BLaER1 (cell line): ENCODE data around the gene SDK1.

ENCODE experiments used
- H3K27ac ChIP-seq: shearing (Covaris generic); formaldehyde crosslinking; 2 replicates; pipeline ENCODE4 v1.8.1; 2022
- H3K27me3 ChIP-seq: shearing (Covaris generic); formaldehyde crosslinking; 2 replicates; pipeline ENCODE4 v1.8.1; 2022
- H3K36me3 ChIP-seq: shearing (Covaris generic); formaldehyde crosslinking; 2 replicates; pipeline ENCODE4 v1.8.1; 2022
- H3K4me1 ChIP-seq: shearing (Covaris generic); formaldehyde crosslinking; 2 replicates; pipeline ENCODE4 v1.8.1; 2022
- H3K4me2 ChIP-seq: shearing (Covaris generic); formaldehyde crosslinking; 2 replicates; pipeline ENCODE4 v1.8.1; 2022
- H3K4me3 ChIP-seq: shearing (Covaris generic); formaldehyde crosslinking; 2 replicates; pipeline ENCODE4 v1.8.1; 2022
- H3K9ac ChIP-seq: shearing (Covaris generic); formaldehyde crosslinking; 2 replicates; pipeline ENCODE4 v1.8.1; 2022
- H3K9me3 ChIP-seq: shearing (Covaris generic); formaldehyde crosslinking; 2 replicates; pipeline ENCODE4 v1.8.1; 2022
- H4K20me1 ChIP-seq: shearing (Covaris generic); formaldehyde crosslinking; 2 replicates; pipeline ENCODE4 v1.8.1; 2022
- Cebpa-rat ChIP-seq: shearing (Covaris generic); IDR thresholded peaks from 2 replicates; pipeline ENCODE4 v1.8.1; 2022

SDK1 gene

DNA sequence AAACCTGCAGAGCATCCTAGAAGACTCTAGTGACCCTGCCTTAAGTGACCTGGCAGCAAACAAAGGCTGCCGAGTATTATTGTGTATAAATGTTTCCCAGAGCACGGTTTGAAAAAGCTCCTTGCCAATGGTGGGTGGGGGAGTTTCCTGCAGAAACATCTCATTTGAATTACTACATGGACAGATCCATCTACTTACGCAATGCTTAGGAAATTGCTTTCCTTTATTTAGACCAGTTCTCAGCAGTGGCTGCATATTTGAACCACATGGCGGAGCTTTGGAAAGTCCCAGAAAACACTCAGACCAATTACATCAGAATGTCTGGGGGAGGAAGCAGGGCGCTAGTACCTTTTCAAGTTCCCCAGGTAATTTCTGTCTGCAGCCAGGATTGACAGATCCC lies 560.9 kb downstream of the SDK1 start:
- no peaks in the 10 kb centered on the region for H3K4me1 ChIP-seq
- 0 out of 2 replicates have a peak, but pooled peaks have one; percentile 11 for TF ChIP-seq Cebpa-rat
- H3K36me3 ChIP-seq, result no peaks in the 10 kb centered on the region
- H4K20me1 ChIP-seq, result no peaks in the 10 kb centered on the region
- no peak overlapping the region for H3K9ac ChIP-seq
- no peaks in the 10 kb centered on the region for H3K27me3 ChIP-seq
- H3K4me2 ChIP-seq, result no peak overlapping the region
- H3K4me3 ChIP-seq, result no peak overlapping the region
- peaks cover 6% of the 10 kb centered on the region; the same call in 1 of the 2 replicates for H3K9me3 ChIP-seq
- H3K27ac ChIP-seq, result no peak overlapping the region

- no peak overlapping the region for H3K4me3 ChIP-seq
- no peaks in the 10 kb centered on the region for H3K36me3 ChIP-seq
- no peaks in the 10 kb centered on the region for H4K20me1 ChIP-seq
- H3K9me3 ChIP-seq, result peaks cover 11% of the 10 kb centered on the region; the same call in 1 of the 2 replicates
- H3K4me2 ChIP-seq, result no peak overlapping the region
- H3K27me3 ChIP-seq, result no peaks in the 10 kb centered on the region
- no peaks in the 10 kb centered on the region for H3K4me1 ChIP-seq
- no peak for TF ChIP-seq Cebpa-rat
- H3K9ac ChIP-seq, result no peak overlapping the region
- no peak overlapping the region for H3K27ac ChIP-seq
These were observed 561.7 kb downstream of the SDK1 start for GRCh38 chr7:3862774-3863173.

GRCh38 chr7:3866277-3866676 lies 565.2 kb downstream of the SDK1 start:
- H3K9ac ChIP-seq, result no peak overlapping the region
- no peaks in the 10 kb centered on the region for H3K27me3 ChIP-seq
- no peaks in the 10 kb centered on the region for H3K4me1 ChIP-seq
- peaks cover 6% of the 10 kb centered on the region; the same call in 1 of the 2 replicates for H3K9me3 ChIP-seq
- no peaks in the 10 kb centered on the region for H4K20me1 ChIP-seq
- no peak for TF ChIP-seq Cebpa-rat
- H3K4me3 ChIP-seq, result no peak overlapping the region
- H3K27ac ChIP-seq, result no peak overlapping the region
- H3K4me2 ChIP-seq, result no peak overlapping the region
- H3K36me3 ChIP-seq, result no peaks in the 10 kb centered on the region

DNA sequence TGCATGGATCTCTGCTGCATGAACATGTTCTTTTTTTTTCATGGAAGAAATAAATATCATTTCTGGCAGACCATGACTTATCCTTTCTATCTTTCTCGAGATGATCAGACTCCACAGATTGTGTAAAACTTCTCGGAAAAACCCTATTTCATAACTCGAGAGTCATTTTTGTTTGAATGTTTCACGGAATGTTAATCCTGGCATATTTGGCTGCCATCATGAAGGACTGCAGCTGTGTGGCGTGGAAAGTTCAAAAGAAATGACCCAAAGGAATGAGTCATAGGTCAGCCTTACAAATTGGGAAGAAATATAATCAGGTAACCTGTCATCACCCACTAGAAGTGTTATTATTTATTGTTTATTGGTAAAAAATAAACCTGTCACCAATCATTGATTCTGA lies 566.8 kb downstream of the SDK1 start:
- H3K4me2 ChIP-seq, result no peak overlapping the region
- no peak overlapping the region for H3K4me3 ChIP-seq
- no peak overlapping the region for H3K27ac ChIP-seq
- TF ChIP-seq Cebpa-rat, result no peak
- H3K9ac ChIP-seq, result no peak overlapping the region
- H3K27me3 ChIP-seq, result no peaks in the 10 kb centered on the region
- H3K36me3 ChIP-seq, result no peaks in the 10 kb centered on the region
- no peaks in the 10 kb centered on the region for H3K4me1 ChIP-seq
- H4K20me1 ChIP-seq, result no peaks in the 10 kb centered on the region
- H3K9me3 ChIP-seq, result peaks cover 6% of the 10 kb centered on the region; the same call in 1 of the 2 replicates

DNA sequence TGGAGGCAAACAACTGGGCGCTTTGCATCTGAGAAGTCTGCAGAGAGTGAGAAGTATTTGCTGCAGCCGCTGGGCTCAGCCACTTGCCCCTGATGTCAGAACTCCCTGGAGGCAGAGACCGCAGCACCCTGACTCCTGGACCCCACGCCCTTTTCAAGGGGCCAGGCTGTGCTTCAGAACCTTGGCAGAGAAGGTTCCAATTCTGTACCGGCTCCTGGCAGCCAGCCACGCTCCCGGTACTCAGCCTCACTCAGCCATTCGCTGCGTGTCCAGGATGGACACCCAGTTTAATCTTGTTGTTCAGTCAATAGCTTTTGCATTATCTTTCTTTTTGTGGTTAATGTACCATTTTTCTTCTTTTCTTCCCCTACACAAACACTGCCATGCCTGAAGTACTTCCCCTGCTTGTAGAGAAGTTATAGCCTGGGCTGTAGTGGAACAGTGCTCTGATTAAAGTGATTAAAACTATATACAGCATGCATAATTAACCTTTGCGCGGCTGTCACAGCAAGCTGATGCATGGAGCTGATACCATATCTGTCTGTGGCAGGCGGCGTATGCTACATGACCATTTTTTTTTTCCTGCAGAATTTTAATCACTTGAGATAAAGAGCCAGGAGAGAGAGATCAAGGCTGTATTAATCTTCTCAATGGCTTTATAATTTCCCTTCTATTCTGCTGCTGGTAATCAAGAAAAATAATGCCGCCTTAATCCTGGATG lies 578.5 kb downstream of the SDK1 start:
- Histone ChIP-seq H3K4me1 (no peaks in the 10 kb centered on the region), H3K4me3 (no peak overlapping the region), H3K9me3 (no peaks in the 10 kb centered on the region), H3K9ac (no peak overlapping the region), H3K27me3 (no peaks in the 10 kb centered on the region), H3K4me2 (no peak overlapping the region), H4K20me1 (no peaks in the 10 kb centered on the region), H3K27ac (no peak overlapping the region), H3K36me3 (no peaks in the 10 kb centered on the region)
- no peak for TF ChIP-seq Cebpa-rat

DNA sequence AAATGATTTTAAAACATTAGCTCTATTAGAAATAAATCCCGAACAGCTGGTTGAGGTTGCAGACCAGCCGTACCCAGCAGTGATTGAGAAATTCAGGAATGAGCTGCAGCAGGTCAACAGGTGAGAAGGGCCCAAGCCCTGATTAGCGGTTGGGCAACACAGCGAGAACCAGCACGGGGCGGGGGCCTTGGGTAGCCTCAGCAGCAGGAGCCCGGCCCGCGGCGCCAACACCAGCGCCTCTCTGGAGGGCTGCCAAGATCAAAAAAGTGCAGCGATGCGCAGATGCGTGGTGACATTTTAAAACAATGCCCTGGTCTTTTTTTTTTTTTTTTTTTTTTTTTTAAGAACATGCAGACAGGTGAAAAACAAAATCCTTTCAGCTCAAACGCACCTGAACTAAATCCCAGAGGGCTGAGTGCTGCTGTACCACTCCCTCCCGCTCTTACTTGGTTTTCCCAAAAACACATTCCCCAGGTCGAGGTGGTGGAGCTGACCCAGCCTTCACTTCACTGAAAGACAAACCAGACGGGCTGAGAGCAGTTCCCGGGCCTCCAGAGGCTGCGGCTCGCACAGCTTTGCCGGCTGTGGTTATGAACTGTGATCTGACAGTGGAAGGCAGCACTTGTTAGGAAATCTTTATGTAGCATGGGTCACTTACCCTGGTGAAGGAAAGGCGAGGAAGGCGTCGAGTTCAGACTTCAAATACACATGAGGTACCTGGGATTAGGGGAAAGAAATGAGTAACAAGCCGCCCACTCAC lies 579.4 kb downstream of the SDK1 start:
- H3K4me3 ChIP-seq, result no peak overlapping the region
- no peak overlapping the region for H3K27ac ChIP-seq
- no peak overlapping the region for H3K9ac ChIP-seq
- no peak overlapping the region for H3K4me2 ChIP-seq
- H3K4me1 ChIP-seq, result no peaks in the 10 kb centered on the region
- no peaks in the 10 kb centered on the region for H3K27me3 ChIP-seq
- H3K36me3 ChIP-seq, result no peaks in the 10 kb centered on the region
- no peaks in the 10 kb centered on the region for H4K20me1 ChIP-seq
- no peak for TF ChIP-seq Cebpa-rat
- H3K9me3 ChIP-seq, result no peaks in the 10 kb centered on the region

DNA sequence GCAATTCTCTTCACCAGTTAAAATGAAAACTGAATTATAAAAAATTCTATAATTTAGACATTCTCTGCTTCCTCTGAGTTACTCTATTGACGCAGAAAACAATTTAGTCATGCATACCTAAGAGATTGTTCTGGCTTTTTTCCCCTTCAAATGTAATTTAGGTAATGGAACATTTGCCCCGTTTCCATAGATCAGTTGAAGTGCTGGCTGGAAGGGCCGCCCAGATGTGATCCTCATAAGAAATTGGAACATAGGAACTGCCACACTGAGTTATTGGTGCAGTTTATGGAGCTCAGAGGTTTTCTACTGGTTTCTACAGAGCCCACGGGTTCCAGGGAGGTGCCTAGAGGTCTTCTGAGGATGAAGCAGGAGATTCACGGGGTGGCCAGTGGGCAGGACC lies 581.7 kb downstream of the SDK1 start:
- no peaks in the 10 kb centered on the region for H4K20me1 ChIP-seq
- H3K4me2 ChIP-seq, result no peak overlapping the region
- no peaks in the 10 kb centered on the region for H3K9me3 ChIP-seq
- H3K9ac ChIP-seq, result no peak overlapping the region
- TF ChIP-seq Cebpa-rat, result no peak
- no peaks in the 10 kb centered on the region for H3K36me3 ChIP-seq
- no peak overlapping the region for H3K4me3 ChIP-seq
- H3K27ac ChIP-seq, result no peak overlapping the region
- H3K4me1 ChIP-seq, result no peaks in the 10 kb centered on the region
- H3K27me3 ChIP-seq, result no peaks in the 10 kb centered on the region

DNA sequence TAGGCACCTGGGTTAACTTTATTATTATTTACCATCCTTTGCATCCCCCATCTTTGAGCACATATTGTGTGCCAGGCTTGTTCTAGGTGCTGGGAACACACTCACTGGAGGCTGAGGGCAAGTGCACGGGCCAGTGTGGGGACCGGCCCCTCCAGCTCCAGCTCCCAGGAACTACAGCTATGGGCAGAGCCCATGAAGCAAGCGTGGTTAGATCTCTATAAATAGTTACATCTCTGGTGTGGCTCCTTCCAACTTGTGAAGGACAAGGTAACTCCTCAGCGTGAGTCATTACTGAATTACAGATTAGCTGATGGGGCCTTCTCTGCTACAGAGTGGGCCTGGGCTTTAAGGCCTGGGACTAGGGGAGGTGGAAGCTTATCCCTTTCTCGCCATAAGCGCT lies 583.5 kb downstream of the SDK1 start:
- no peak overlapping the region for H3K9ac ChIP-seq
- H3K27me3 ChIP-seq, result no peaks in the 10 kb centered on the region
- no peaks in the 10 kb centered on the region for H4K20me1 ChIP-seq
- no peak overlapping the region for H3K4me2 ChIP-seq
- no peak overlapping the region for H3K4me3 ChIP-seq
- H3K36me3 ChIP-seq, result no peaks in the 10 kb centered on the region
- no peak overlapping the region for H3K27ac ChIP-seq
- no peaks in the 10 kb centered on the region for H3K4me1 ChIP-seq
- no peaks in the 10 kb centered on the region for H3K9me3 ChIP-seq
- TF ChIP-seq Cebpa-rat, result no peak

DNA sequence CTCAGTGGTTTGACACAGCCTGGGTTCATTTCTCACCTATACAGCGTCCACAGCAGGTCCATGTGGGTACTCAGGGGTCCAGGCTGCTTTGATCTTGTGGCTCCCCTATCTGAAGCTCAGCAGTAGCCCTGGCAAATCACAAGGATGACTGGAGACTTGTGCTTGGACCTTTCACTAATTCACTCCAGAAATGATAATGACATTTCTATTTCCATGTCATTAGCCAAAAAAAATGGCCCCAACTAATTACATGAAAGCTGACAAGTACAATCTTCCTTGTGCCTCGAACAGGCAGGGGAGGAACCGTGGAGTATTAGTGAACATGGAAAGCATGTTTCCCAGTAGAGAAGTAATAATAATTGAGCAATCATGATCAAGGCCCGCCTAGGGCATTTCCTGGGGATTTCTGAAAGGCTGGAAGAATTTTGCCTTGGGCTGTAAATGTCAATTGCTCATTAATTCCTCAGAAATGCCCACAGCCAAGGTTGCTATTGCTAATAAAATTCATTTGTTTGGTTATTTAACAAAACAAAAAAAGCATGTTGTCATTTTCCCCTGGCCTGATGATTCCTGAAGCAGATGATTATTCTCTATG lies 586.1 kb downstream of the SDK1 start:
- no peak overlapping the region for H3K27ac ChIP-seq
- no peaks in the 10 kb centered on the region for H3K4me1 ChIP-seq
- H3K9ac ChIP-seq, result no peak overlapping the region
- no peaks in the 10 kb centered on the region for H3K36me3 ChIP-seq
- H3K27me3 ChIP-seq, result no peaks in the 10 kb centered on the region
- no peak overlapping the region for H3K4me3 ChIP-seq
- H3K9me3 ChIP-seq, result no peaks in the 10 kb centered on the region; the same call in 1 of the 2 replicates
- H3K4me2 ChIP-seq, result no peak overlapping the region
- H4K20me1 ChIP-seq, result no peaks in the 10 kb centered on the region
- TF ChIP-seq Cebpa-rat, result no peak

DNA sequence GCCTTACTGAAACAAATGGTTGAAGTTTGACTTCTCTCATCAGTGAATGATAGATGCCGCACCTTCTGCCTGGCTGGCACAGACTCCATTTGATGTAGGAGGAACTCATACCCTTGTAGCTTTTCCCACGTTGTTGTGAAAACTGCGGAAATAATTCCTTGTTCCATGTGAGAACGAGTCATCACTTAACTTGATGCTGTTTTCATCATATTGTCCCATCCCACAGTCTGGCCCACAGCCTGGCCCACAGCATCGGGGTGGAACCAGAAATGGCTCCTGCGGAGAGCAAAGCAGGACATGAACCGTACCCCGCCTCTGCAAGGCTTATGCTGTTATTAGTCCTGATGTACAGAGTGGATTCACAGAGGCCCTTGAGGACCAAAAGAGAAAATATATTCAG lies 587.0 kb downstream of the SDK1 start:
- H3K27me3 ChIP-seq, result no peaks in the 10 kb centered on the region

More for the DNA sequence above, 587.0 kb downstream of the SDK1 start:
- no peak overlapping the region for H3K27ac ChIP-seq
- no peaks in the 10 kb centered on the region; the same call in 1 of the 2 replicates for H3K9me3 ChIP-seq
- H3K4me2 ChIP-seq, result no peak overlapping the region
- H4K20me1 ChIP-seq, result no peaks in the 10 kb centered on the region
- no peaks in the 10 kb centered on the region for H3K4me1 ChIP-seq
- H3K36me3 ChIP-seq, result no peaks in the 10 kb centered on the region
- H3K4me3 ChIP-seq, result no peak overlapping the region
- TF ChIP-seq Cebpa-rat, result no peak
- H3K9ac ChIP-seq, result no peak overlapping the region
